Colonic mucosa (tissue), 4 donors: Measurements from ENCODE around the gene LRP1B. TPM values are rescaled to one million over a fixed set of nuclear protein-coding genes. Genes with fewer than 3 reads are reported as not detected.

Experiments used
- DNase-seq: peaks from one replicate; pipeline ENCODE4 v3.0.0-alpha.2; 2020
- H3K27ac ChIP-seq: fragments of 200-600 bp; one replicate; pipeline ENCODE4 v1.8.0; 2021
- H3K27me3 ChIP-seq: fragments of 200-600 bp; one replicate; pipeline ENCODE4 v1.8.0; 2021
- H3K36me3 ChIP-seq: fragments of 200-600 bp; one replicate; pipeline ENCODE4 v1.8.0; 2021
- H3K4me1 ChIP-seq: fragments of 200-600 bp; one replicate; pipeline ENCODE4 v1.8.0; 2021; ENCODE audit warnings: mild to moderate bottlenecking
- H3K4me3 ChIP-seq: fragments of 200-600 bp; one replicate; pipeline ENCODE4 v1.8.0; 2021
- H3K9ac ChIP-seq, 2 donors: one replicate each; pipeline ENCODE4 v1.7.0; 2013; ENCODE audit warnings: control low read depth in 2 of 2, low read depth in 2 of 2, low read length in 2 of 2
- H3K9me3 ChIP-seq: fragments of 200-600 bp; one replicate; pipeline ENCODE4 v1.8.0; 2021
- CTCF ChIP-seq: fragments of 200-600 bp; IDR thresholded peaks from one replicate; pipeline ENCODE4 v1.8.0; 2022; ENCODE audit warnings: antibody characterized with exemption, mild to moderate bottlenecking
- intact Hi-C: fragments of 100-400 bp; cut with DNase I; formaldehyde crosslinking; loops from one replicate; pipeline ENCODE4 v1.14.1; 2022
- total RNA-seq, 2 donors: library from RNA; stranded (reverse); fragmentation: NEBNext Ultra II Directional in 1 of 2; extraction: Animal tissue kit (Norgen Biotek cat#: 25700) in 1 of 2; gene quantifications; one replicate each; pipeline ENCODE4 v1.2.1, GENCODE V29; 2021
- donor health status: healthy.
- donor health status: DM: no; HTN: no; CAD: no.
- donor health status: DM: no; HTN: no; CAD: no.

Gene LRP1B
- total RNA-seq, 2 donors from 2014 or later, result 0.10 to 0.19 TPM

GRCh38 chr2:141967980-141968379, 162.8 kb downstream of the LRP1B start:
- no peak for TF ChIP-seq CTCF
- Histone ChIP-seq H3K36me3 (no peaks in the 10 kb centered on the region), H3K9me3 (no peaks in the 10 kb centered on the region), H3K4me1 (no peaks in the 10 kb centered on the region), H3K9ac (no peak overlapping the region), H3K27ac (no peak overlapping the region), H3K4me3 (no peak overlapping the region), H3K27me3 (no peaks in the 10 kb centered on the region)
- no peak for DNase-seq
- intact Hi-C loops, result no loop called here

DNA sequence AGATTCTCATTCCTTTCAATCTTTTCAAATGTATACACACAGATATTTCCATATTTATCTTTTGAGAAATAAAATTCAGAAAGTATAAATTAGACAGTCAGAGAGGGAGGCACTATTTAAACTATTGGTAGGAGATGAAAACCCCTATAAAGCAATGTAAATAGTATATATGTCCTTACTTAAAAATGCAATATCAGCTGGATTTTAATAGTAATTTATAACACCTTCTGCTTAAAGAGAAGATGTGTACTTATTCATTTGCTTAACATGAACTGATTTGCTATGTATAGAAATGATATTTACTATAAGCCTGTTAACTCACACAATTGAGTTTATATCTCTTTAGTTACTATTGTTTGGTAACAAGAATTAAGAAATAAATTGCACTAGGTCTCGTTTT, 163.3 kb downstream of the LRP1B start:
- Histone ChIP-seq H3K36me3 (no peaks in the 10 kb centered on the region), H3K27ac (no peak overlapping the region), H3K27me3 (no peaks in the 10 kb centered on the region), H3K9me3 (no peaks in the 10 kb centered on the region), H3K4me3 (no peak overlapping the region), H3K9ac (no peak overlapping the region), H3K4me1 (no peaks in the 10 kb centered on the region)
- intact Hi-C loops, result no loop called here
- no peak for TF ChIP-seq CTCF
- no peak for DNase-seq

GRCh38 chr2:141959941-141960340, 170.9 kb downstream of the LRP1B start:
- Histone ChIP-seq H3K4me1 (no peaks in the 10 kb centered on the region), H3K27ac (no peak overlapping the region), H3K36me3 (no peaks in the 10 kb centered on the region), H3K9me3 (no peaks in the 10 kb centered on the region), H3K9ac (no peak overlapping the region), H3K27me3 (no peaks in the 10 kb centered on the region), H3K4me3 (no peak overlapping the region)
- no peak for DNase-seq
- intact Hi-C loops, result no loop called here
- TF ChIP-seq CTCF, result no peak

DNA sequence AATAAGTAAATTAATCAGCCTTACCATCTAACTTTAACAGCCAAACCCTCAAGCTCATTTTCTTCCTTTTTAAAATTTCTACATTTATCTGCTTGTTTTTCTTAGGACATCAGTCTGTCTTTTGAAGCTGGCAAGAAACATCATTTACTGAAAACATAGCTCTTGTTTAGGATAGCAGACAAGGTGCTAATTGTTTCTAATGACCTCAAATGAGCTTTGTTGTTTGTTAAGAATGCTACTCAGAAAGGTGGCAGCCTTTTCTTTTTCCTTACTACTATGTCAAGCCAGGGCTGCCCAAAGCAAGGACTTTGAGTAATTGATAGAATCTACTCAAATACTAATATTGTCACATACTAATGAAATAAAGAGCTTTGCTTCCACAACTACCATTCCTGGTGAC, 171.8 kb downstream of the LRP1B start:
- no peaks in the 10 kb centered on the region for H3K27me3 ChIP-seq
- H3K4me1 ChIP-seq, result no peaks in the 10 kb centered on the region
- no peak overlapping the region for H3K4me3 ChIP-seq
- DNase-seq, result no peak
- intact Hi-C loops, result no loop called here
- no peak overlapping the region for H3K9ac ChIP-seq
- TF ChIP-seq CTCF, result no peak
- H3K27ac ChIP-seq, result no peak overlapping the region
- H3K9me3 ChIP-seq, result no peaks in the 10 kb centered on the region
- H3K36me3 ChIP-seq, result no peaks in the 10 kb centered on the region

DNA sequence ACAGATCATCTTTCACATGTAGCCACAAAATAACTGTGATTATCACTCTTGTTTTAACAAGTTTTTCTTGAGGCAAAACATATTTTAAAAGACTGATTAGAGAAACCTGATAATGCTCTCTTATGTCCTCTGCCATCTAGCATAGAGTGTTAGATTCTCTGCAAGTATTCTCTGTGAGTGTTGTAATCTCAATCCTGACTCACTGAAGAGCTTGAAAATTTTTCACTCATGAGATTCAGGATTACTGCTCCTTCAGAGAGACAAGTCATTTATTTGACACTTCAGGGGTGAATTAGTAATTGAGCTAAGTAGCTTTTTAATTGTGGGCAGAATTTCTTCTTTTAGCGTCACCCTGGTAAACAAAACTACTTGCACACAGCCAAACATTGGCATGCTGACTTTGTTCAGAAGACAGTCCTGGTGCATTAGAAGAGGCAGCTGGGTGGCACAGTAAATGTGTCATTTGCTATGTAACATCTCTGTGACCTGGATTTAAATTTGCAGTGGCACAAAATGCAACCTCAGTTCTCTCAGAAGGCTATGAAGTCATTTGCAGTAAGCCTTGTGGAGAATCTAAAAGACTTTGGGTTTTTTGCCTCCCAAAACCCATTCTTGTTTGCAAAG, 172.9 kb downstream of the LRP1B start:
- no peak for TF ChIP-seq CTCF
- no peaks in the 10 kb centered on the region for H3K36me3 ChIP-seq
- DNase-seq, result no peak
- intact Hi-C loops, result no loop called here
- no peak overlapping the region for H3K4me3 ChIP-seq
- no peaks in the 10 kb centered on the region for H3K4me1 ChIP-seq
- H3K9ac ChIP-seq, result no peak overlapping the region
- no peak overlapping the region for H3K27ac ChIP-seq
- H3K27me3 ChIP-seq, result no peaks in the 10 kb centered on the region
- no peaks in the 10 kb centered on the region for H3K9me3 ChIP-seq
